ENCODE data around the gene REEP1.

The REEP1 gene

DNA sequence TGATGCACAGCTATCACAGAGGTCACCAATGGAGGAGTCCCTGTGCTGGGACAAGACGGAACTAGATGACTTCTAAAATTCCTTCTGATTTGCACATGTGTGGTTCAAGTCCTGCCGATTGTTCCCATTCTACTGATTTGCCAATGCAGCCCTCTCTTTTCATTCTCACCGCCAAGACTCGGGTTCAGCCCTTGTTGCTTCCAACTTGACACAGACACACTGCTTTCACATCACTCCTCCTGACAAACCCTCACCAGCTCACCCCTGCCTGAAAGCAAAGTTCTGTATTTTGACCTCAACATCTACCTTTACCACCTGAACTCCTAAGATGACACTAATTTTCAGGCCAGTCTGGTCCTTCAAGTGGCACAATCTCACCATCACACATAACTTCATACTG, 25.5 kb downstream of the REEP1 start:
- CTCF ChIA-PET, result no interaction called here
- POLR2A ChIA-PET, result no interaction called here

DNA sequence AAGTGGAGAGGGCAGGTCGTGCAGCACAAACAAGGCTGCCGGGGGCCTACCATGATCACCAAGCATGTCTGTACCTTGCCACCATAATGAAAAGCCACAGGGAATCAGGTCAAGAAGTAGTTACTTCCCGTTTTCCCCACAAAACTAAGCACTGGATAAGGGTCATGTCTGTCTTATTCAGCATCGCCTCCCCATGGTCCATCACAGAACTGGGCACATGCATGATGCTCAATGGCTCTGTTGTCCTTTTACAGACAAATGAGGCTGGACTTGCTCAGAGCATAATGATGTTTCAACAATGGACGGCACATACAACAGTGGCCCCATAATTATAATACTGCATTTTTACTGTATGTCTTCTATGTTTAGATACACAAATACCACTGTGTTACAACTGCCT, 27.5 kb downstream of the REEP1 start:
- no peak overlapping the region for H3K4me3 ChIP-seq (ENCODE audit: low read depth, low read length)
- ChIA-PET CTCF (no interaction called here), POLR2A (no interaction called here)
- DNase-seq (ENCODE audit: low read depth, low spot score), result no peak
- TF ChIP-seq, protein P1, sequence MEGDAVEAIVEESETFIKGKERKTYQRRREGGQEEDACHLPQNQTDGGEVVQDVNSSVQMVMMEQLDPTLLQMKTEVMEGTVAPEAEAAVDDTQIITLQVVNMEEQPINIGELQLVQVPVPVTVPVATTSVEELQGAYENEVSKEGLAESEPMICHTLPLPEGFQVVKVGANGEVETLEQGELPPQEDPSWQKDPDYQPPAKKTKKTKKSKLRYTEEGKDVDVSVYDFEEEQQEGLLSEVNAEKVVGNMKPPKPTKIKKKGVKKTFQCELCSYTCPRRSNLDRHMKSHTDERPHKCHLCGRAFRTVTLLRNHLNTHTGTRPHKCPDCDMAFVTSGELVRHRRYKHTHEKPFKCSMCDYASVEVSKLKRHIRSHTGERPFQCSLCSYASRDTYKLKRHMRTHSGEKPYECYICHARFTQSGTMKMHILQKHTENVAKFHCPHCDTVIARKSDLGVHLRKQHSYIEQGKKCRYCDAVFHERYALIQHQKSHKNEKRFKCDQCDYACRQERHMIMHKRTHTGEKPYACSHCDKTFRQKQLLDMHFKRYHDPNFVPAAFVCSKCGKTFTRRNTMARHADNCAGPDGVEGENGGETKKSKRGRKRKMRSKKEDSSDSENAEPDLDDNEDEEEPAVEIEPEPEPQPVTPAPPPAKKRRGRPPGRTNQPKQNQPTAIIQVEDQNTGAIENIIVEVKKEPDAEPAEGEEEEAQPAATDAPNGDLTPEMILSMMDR (IDR thresholded peaks at IDR 0.05; ENCODE audit: insufficient read depth, low read length, missing control alignments), result no peak

More for the DNA sequence above, 25.5 kb downstream of the REEP1 start:
- DNase-seq (ENCODE audit: low read depth, low spot score), result no peak
- no peak overlapping the region for H3K4me3 ChIP-seq (ENCODE audit: low read depth, low read length)
- TF ChIP-seq, protein P1 (IDR thresholded peaks at IDR 0.05; ENCODE audit: insufficient read depth, low read length, missing control alignments), result no peak

DNA sequence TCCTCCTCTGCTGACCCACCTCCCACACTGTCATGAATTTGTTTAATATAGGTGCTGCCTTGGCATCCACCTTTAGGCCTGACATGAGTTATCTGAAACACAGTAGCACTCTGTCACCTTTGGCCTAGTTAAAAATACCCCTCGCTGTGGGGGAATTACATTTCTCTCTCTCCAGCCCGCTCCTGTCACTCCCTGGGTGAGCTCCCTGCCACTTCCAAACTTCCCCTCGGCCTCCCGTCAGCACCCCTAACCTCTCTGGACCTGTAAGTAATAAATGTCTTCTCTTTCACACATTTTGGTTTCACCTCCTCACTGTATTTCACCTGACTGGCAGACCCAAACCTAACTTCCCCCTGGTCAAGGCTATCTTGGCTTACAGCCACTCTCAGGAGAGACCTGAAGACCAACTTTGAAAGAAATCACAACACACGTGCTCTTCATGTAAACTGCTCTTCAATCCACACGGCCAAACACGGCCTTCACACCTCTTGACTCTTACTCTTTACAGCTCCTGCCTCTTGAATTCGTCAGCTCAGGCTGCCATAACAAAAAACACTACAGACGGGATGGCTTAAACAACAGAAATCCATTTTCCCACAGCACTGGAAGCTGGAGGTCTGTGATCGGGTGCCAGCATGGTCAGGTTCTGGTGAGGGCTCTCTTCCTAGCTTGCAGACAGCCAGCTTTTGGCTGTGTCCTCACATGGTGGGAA, 28.3 kb downstream of the REEP1 start:
- no peak for DNase-seq (ENCODE audit: low read depth, low spot score)
- TF ChIP-seq, protein P1 (IDR thresholded peaks at IDR 0.05; ENCODE audit: insufficient read depth, low read length, missing control alignments), result no peak
- no peak overlapping the region for H3K4me3 ChIP-seq (ENCODE audit: low read depth, low read length)
- ChIA-PET CTCF (no interaction called here), POLR2A (no interaction called here)

DNA sequence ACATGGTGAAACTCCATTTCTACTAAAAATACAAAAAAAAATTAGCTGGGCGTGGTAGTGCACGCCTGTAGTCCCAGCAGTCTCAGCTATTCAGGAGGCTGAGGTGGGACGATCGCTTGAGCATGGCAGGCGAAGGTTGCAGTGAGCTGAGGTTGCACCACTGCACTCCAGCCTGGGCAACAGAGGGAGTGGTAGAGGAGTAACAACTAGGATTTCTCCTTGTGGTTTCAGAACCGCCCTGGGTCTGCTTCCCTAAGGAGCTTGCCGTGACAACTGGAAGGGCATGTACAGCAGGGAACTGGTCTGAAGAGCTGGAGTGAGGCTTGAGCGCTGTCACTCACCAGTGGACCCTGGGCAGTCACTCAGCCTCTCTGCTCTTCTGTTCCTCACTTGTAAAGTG, 29.1 kb downstream of the REEP1 start:
- DNase-seq (ENCODE audit: low read depth, low spot score), result no peak
- H3K4me3 ChIP-seq (ENCODE audit: low read depth, low read length), result no peak overlapping the region
- TF ChIP-seq, protein P1 (IDR thresholded peaks at IDR 0.05; ENCODE audit: insufficient read depth, low read length, missing control alignments), result no peak
- POLR2A ChIA-PET, result no interaction called here
- CTCF ChIA-PET, result no interaction called here

DNA sequence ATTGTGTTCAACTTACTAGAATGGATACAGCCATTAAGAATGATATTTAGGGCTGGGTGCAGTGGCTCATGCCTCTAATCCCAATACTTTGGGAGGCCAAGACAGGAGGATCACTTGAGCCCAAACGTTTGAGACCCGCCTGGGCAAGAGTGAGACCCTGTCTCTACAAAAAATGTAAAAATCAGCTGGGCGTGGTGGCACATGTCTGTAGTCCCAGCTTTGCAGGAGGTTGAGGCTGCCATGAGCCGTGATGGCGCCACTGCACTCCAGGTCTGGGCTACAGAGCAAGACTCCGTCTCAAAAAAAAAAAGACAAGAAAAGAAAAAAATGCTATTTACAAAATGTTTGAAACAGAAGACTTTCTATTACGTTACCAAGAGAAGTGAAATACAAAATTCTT, 30.0 kb downstream of the REEP1 start:
- CTCF ChIA-PET, result no interaction called here
- no peak for DNase-seq (ENCODE audit: low read depth, low spot score)
- no peak overlapping the region for H3K4me3 ChIP-seq (ENCODE audit: low read depth, low read length)
- TF ChIP-seq, protein P1 (IDR thresholded peaks at IDR 0.05; ENCODE audit: insufficient read depth, low read length, missing control alignments), result no peak
- POLR2A ChIA-PET, result no interaction called here

DNA sequence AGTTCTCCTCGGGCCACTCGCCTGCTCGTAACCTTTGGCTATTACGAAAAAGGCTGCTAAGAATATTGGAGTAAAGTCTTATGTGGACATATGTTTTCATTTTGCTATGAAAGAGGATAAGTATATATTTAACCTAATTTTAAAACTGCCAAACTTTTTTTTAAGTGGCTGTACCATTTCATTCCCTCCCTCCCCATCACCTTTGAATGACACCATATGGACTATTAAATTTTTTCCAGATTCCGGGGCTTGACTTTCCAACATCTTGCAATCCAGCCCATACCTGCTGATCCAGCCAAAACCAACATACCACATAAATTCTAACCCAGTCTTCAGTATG, 31.5 kb downstream of the REEP1 start:
- H3K4me3 ChIP-seq (ENCODE audit: low read depth, low read length), result no peak overlapping the region
- TF ChIP-seq, protein P1 (IDR thresholded peaks at IDR 0.05; ENCODE audit: insufficient read depth, low read length, missing control alignments), result no peak
- DNase-seq (ENCODE audit: low read depth, low spot score), result no peak
- ChIA-PET POLR2A (no interaction called here), CTCF (no interaction called here)
